SK-MEL-5 (cell line): Measurements from ENCODE around the gene MTPN. TPM values are rescaled to one million over a fixed set of nuclear protein-coding genes. Genes with fewer than 3 reads are reported as not detected.

Experiments
- DNase-seq: peaks from one replicate; pipeline ENCODE4 v3.0.0-alpha.2; 2016; ENCODE audit warnings: low read depth, low spot score
- in situ Hi-C: cut with HindIII; loops from 2 replicates; pipeline ENCODE4 v1.10.0; 2016; ENCODE audit warnings: low sequenced_read_pairs, high pct_unique_total_duplicates, low pct_unique_long_range_greater_than_20kb
- total RNA-seq: library from RNA; depleted of rRNA; stranded (reverse); fragments of >200 nt; shearing (Covaris generic); gene quantifications from 2 replicates; pipeline ENCODE4 v1.2.3, GENCODE V29; 2014

MTPN gene
- total RNA-seq, 1 experiment from 2014 or later = 168 TPM

GRCh38 chr7:135913404-135913803 lies 63.8 kb downstream of the MTPN start:
- DNase-seq = no peak
- in situ Hi-C loops = no loop called here

- in situ Hi-C loops = no loop called here
- DNase-seq = no peak
Observed at GRCh38 chr7:135911099-135911498, 66.1 kb downstream of the MTPN start.

GRCh38 chr7:135910393-135911036 lies 66.6 kb downstream of the MTPN start:
- in situ Hi-C loops = no loop called here
- DNase-seq = no peak

GRCh38 chr7:135905858-135906257 lies 71.3 kb downstream of the MTPN start:
- in situ Hi-C loops = no loop called here
- no peak for DNase-seq

- DNase-seq = no peak
- in situ Hi-C loops = no loop called here
Observed at GRCh38 chr7:135905355-135905754, 71.8 kb downstream of the MTPN start.

GRCh38 chr7:135904282-135904681 lies 72.9 kb downstream of the MTPN start:
- no peak for DNase-seq
- in situ Hi-C loops = no loop called here

- in situ Hi-C loops = no loop called here
- DNase-seq = no peak
Observed at GRCh38 chr7:135901585-135902540, 75.3 kb downstream of the MTPN start.

- DNase-seq = no peak
- in situ Hi-C loops = no loop called here
Observed at GRCh38 chr7:135900065-135900546, 77.1 kb downstream of the MTPN start.

- in situ Hi-C loops = no loop called here
- DNase-seq = no peak
Observed at GRCh38 chr7:135899458-135900064, 77.6 kb downstream of the MTPN start.

GRCh38 chr7:135898226-135898625 lies 78.9 kb downstream of the MTPN start:
- in situ Hi-C loops = no loop called here
- no peak for DNase-seq

GRCh38 chr7:135894816-135895215 lies 82.3 kb downstream of the MTPN start:
- in situ Hi-C loops = no loop called here
- DNase-seq = no peak

GRCh38 chr7:135889823-135890222 lies 87.3 kb downstream of the MTPN start:
- no peak for DNase-seq
- in situ Hi-C loops = no loop called here

- in situ Hi-C loops = no loop called here
- no peak for DNase-seq
Observed at GRCh38 chr7:135888740-135889139, 88.4 kb downstream of the MTPN start.

GRCh38 chr7:135886345-135887132 lies 90.6 kb downstream of the MTPN start:
- in situ Hi-C loops = no loop called here
- no peak for DNase-seq

GRCh38 chr7:135884495-135885232 lies 92.5 kb downstream of the MTPN start:
- in situ Hi-C loops = no loop called here
- DNase-seq = no peak

GRCh38 chr7:135879233-135879632 lies 97.9 kb downstream of the MTPN start:
- DNase-seq = no peak
- in situ Hi-C loops = no loop called here

- in situ Hi-C loops = no loop called here
- DNase-seq = no peak
Observed at GRCh38 chr7:135878284-135878683, 98.9 kb downstream of the MTPN start.
